IPS-20b (cell line): Measurements from ENCODE around the gene SLC24A1.

Experiments
- H3K27ac ChIP-seq: one replicate; pipeline ENCODE4 v1.5.1; 2013; ENCODE audit warnings: low read length
- H3K27me3 ChIP-seq: 2 replicates; pipeline ENCODE4 v1.6.1; 2013; ENCODE audit warnings: mild to moderate bottlenecking, low read length, inconsistent platforms; ENCODE audit not compliant: insufficient read depth
- H3K36me3 ChIP-seq: 2 replicates; pipeline ENCODE4 v1.6.1; 2013; ENCODE audit warnings: low read depth, mild to moderate bottlenecking, inconsistent platforms, low read length, moderate library complexity; ENCODE audit not compliant: insufficient read depth
- H3K4me1 ChIP-seq: 2 replicates; pipeline ENCODE4 v1.6.1; 2013; ENCODE audit warnings: mild to moderate bottlenecking, control low read depth, inconsistent platforms, low read length, moderate library complexity; ENCODE audit not compliant: insufficient read depth
- H3K4me3 ChIP-seq: 2 replicates; pipeline ENCODE4 v1.5.1; 2013; ENCODE audit warnings: mild to moderate bottlenecking, low read length, inconsistent platforms
- H3K9ac ChIP-seq: 2 replicates; pipeline ENCODE4 v1.6.1; 2013; ENCODE audit warnings: low read depth, mild to moderate bottlenecking, inconsistent platforms, low read length, moderate library complexity
- H3K9me3 ChIP-seq: 2 replicates; pipeline ENCODE4 v1.6.1; 2013; ENCODE audit warnings: mild to moderate bottlenecking, low read depth, low read length, inconsistent platforms; ENCODE audit not compliant: insufficient read depth

The SLC24A1 gene

DNA sequence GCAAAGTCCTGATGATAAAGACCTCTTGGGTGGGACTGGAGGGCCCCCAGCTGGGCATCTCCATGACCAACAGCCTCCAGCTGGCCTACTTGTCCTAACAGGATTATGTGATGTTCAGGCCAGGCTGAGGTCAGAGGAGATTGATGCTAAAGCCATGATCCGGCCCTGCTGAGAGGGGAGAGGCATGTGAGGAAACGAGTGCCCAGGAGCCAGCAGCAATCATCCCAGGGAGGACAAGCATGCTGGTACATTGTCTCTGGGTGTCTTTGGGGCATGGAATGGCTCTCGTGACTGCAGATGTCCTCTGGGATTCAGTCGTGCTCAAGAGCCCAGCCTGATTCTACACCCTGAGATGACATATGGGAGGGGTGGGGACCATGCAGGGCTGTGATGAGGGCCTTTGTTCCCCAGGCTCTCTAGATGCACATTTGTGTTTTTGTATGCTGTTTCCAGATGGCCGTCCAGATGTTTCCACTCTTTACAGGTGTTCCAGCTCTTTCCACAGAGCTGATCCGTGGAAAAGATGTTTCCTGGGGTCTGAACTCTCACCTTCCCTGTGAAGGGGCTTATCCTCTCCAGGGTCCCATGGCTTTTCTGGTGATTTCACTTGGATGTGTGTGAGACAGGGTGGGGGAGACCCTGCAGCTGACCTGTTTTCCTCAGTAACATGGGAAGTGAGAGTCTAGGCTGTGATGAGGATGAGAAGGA lies 20.2 kb downstream of the SLC24A1 start:
- Histone ChIP-seq H3K4me1 (peaks cover 4% of the 10 kb centered on the region; the same call in 1 of the 2 replicates), H3K9ac (no peak overlapping the region), H3K27me3 (no peaks in the 10 kb centered on the region), H3K27ac (no peak overlapping the region), H3K36me3 (no peaks in the 10 kb centered on the region), H3K4me3 (no peak overlapping the region), H3K9me3 (no peaks in the 10 kb centered on the region)

DNA sequence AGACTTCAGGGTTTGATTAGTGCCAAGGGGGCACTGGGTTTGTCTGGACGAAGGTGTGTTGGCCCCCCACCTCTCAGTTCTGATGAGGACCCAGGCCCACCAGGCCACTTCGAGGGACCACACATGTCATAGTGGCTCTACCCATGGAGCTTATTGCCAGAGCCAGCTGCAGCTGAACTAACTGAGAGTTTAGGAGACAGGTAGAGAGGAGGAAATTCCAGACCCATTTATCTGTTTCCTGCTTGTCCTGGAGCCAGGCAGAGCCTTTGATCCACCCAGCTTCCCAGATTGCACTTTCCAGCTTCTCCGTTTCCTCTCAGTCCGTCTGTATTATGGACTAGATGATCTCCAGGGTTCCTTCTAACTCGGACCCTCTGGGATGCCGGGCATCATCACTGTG lies 20.9 kb downstream of the SLC24A1 start:
- Histone ChIP-seq H3K9me3 (no peaks in the 10 kb centered on the region), H3K4me3 (no peak overlapping the region), H3K36me3 (no peaks in the 10 kb centered on the region), H3K27me3 (no peaks in the 10 kb centered on the region), H3K27ac (no peak overlapping the region), H3K4me1 (peaks cover 4% of the 10 kb centered on the region; the same call in 1 of the 2 replicates), H3K9ac (no peak overlapping the region)

DNA sequence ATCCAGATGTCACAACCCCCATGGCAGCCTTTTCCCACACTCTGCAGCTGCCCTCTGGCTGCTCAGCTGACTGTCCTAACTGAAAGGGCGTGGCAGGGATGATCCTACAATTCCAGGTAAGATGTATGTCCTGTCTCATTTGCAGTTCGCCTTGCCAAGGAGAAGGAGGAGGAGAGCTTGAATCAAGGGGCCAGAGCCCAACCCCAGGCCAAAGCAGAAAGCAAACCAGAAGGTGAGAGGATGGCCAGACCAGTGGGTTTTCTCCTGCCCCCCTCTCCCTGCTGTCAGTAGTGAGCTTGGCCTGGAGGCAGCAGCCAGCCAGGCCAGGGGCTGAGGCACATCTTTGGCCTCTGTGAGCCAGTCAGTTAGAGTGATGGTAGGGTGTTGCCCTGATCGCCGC lies 22.5 kb downstream of the SLC24A1 start:
- no peaks in the 10 kb centered on the region for H3K36me3 ChIP-seq
- H3K27ac ChIP-seq = no peak overlapping the region
- no peak overlapping the region for H3K9ac ChIP-seq
- H3K4me3 ChIP-seq = no peak overlapping the region
- H3K9me3 ChIP-seq = no peaks in the 10 kb centered on the region
- no peaks in the 10 kb centered on the region for H3K27me3 ChIP-seq
- H3K4me1 ChIP-seq = peaks cover 4% of the 10 kb centered on the region; the same call in 1 of the 2 replicates

DNA sequence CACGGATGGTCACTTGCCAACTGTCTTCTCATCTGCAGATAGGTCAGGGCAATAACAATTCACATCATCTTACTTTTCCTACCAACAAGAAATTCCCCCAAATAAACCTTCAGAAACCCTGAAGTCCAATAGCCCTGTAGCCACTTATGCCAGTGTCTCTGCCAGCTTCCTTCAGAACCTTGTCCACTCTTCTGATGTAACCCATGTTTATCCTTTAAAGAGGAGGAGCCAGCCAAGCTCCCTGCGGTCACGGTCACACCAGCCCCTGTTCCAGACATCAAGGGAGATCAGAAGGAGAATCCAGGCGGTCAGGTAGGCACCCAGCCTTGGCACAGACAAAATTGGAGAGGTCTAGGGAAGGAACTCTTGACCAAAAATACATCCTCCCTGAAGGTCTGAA lies 23.7 kb downstream of the SLC24A1 start:
- Histone ChIP-seq H3K9ac (no peak overlapping the region), H3K4me1 (peaks cover 4% of the 10 kb centered on the region; the same call in 1 of the 2 replicates), H3K27ac (no peak overlapping the region), H3K4me3 (no peak overlapping the region), H3K36me3 (no peaks in the 10 kb centered on the region), H3K27me3 (no peaks in the 10 kb centered on the region), H3K9me3 (no peaks in the 10 kb centered on the region)

DNA sequence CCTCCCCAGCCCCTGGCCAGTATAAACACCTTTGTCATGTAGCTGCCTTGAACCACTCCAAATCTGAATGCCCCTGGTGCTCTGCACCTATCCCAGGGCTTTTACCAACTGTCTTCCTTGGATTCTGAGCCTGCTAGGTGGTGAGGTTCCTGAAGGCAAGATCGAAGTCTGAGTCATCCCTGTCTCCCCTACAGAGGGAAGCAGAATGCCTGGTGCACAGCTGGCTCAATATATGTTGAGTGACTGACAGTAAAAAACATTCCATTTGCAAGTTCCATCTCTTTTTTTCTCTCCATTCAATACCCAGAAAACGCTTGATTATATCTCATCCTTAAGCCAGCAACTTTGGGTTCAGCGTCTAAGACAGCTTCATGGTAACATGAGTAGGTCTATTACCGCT lies 24.7 kb downstream of the SLC24A1 start:
- no peaks in the 10 kb centered on the region for H3K36me3 ChIP-seq
- H3K4me3 ChIP-seq = no peak overlapping the region
- no peak overlapping the region for H3K27ac ChIP-seq
- H3K27me3 ChIP-seq = no peaks in the 10 kb centered on the region
- peaks cover 4% of the 10 kb centered on the region; the same call in 1 of the 2 replicates for H3K4me1 ChIP-seq
- no peaks in the 10 kb centered on the region for H3K9me3 ChIP-seq
- H3K9ac ChIP-seq = no peak overlapping the region

DNA sequence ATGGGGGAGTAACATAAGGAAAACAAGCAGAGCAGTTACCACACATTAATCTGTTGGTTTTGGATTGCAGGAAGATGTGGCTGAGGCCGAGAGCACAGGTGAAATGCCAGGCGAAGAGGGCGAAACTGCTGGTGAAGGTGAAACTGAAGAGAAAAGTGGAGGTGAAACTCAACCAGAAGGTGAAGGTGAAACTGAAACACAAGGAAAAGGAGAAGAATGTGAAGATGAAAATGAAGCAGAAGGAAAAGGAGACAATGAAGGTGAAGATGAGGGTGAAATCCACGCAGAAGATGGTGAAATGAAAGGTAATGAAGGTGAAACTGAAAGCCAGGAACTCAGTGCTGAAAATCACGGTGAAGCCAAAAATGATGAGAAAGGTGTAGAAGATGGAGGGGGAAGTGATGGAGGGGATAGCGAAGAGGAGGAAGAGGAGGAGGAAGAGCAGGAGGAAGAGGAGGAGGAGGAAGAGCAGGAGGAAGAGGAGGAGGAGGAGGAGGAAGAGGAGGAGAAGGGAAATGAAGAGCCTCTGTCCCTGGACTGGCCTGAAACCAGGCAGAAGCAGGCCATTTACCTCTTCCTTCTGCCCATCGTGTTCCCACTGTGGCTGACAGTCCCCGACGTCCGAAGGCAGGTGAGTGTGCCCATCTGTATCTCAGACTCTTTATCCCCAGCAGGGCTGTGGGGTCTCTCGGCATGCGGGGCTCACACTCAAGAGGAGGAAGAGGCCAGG lies 28.7 kb downstream of the SLC24A1 start:
- peaks cover 4% of the 10 kb centered on the region; the same call in 1 of the 2 replicates for H3K4me1 ChIP-seq
- H3K27me3 ChIP-seq = no peaks in the 10 kb centered on the region
- no peaks in the 10 kb centered on the region for H3K9me3 ChIP-seq
- no peaks in the 10 kb centered on the region for H3K36me3 ChIP-seq
- no peak overlapping the region for H3K9ac ChIP-seq
- H3K27ac ChIP-seq = no peak overlapping the region
- H3K4me3 ChIP-seq = no peak overlapping the region

DNA sequence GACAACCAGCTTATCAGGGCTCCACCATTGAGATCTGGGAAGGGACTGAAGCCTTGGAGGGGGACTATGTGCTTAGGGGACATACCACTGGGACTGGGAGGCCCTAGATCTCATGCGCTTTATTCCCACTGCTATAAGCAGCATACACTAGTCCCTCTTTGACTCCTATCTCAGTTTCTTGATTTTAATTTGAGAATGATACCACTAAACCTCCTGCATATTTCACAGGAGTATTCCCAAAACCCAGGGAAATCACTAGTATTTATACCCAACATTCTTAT lies 29.2 kb downstream of the SLC24A1 start:
- no peak overlapping the region for H3K9ac ChIP-seq
- no peak overlapping the region for H3K4me3 ChIP-seq
- no peaks in the 10 kb centered on the region for H3K36me3 ChIP-seq
- H3K4me1 ChIP-seq = peaks cover 4% of the 10 kb centered on the region; the same call in 1 of the 2 replicates
- H3K9me3 ChIP-seq = no peaks in the 10 kb centered on the region
- H3K27me3 ChIP-seq = no peaks in the 10 kb centered on the region
- H3K27ac ChIP-seq = no peak overlapping the region

DNA sequence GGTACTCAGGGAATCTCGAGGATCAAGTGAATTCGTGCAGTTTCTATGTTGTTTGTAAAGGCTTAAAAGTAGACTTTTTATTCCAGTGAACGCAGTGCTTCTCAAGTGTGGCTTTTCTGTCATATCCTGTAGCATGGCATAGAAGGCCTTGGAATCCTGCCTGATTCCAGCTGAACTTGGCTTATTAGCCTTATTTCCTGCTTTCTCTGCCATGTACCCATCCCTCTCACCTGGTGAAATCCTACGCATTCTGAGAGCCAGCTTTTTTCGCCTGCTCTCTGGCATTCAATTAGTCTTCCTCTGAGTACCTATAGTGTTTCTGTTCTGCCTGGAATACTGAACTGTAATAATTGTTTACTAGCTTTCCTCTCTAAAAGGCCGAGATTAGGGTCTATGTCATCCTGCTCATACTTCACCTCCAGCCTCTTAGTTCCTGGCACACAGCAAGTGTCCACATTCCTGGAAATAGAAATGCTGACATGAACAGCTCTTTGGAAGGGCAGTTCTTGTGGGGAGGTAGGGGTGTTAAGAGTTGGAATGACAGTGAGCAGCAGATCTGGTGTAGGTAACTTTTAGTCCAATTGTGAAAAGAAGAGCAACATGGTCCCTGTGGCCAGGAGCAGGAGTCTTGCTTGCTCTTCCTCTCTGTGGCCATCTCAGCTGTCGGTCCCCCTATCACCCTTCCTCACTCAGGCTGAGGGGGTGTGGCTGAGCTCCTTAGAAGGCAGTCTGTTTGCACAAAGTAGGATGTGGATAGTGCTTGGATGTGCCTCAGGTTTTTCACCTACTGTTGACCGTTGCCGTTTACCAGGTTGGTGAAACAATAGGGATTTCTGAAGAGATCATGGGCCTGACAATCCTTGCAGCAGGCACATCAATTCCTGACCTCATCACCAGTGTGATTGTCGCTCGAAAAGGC lies 30.4 kb downstream of the SLC24A1 start:
- Histone ChIP-seq H3K36me3 (no peaks in the 10 kb centered on the region), H3K4me1 (no peaks in the 10 kb centered on the region), H3K9ac (no peak overlapping the region)

DNA sequence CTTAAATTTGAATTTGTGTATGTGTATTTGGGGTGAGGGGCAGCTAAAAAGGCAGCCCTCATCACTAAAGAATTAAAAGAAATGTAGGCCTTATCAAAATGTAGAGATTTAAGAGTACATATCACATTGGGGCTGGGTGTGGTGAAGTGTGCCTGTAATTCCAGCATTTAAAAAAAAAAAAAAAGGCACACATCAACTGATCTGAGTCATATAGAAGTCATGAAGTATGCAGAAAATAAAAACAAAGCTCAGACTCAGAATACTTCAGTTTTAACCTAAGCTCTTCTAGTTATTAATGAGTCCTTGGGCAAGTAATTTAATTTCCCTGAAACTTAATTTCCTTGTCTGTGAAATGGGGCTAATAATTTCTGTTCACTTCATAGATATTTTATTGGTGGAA lies 31.6 kb downstream of the SLC24A1 start:
- Histone ChIP-seq H3K9ac (no peak overlapping the region), H3K36me3 (no peaks in the 10 kb centered on the region), H3K27ac (no peak overlapping the region), H3K27me3 (no peaks in the 10 kb centered on the region), H3K4me1 (no peaks in the 10 kb centered on the region), H3K4me3 (no peak overlapping the region), H3K9me3 (no peaks in the 10 kb centered on the region)

More for the DNA sequence above, 30.4 kb downstream of the SLC24A1 start:
- Histone ChIP-seq H3K9me3 (no peaks in the 10 kb centered on the region), H3K27ac (no peak overlapping the region), H3K27me3 (no peaks in the 10 kb centered on the region), H3K4me3 (no peak overlapping the region)

DNA sequence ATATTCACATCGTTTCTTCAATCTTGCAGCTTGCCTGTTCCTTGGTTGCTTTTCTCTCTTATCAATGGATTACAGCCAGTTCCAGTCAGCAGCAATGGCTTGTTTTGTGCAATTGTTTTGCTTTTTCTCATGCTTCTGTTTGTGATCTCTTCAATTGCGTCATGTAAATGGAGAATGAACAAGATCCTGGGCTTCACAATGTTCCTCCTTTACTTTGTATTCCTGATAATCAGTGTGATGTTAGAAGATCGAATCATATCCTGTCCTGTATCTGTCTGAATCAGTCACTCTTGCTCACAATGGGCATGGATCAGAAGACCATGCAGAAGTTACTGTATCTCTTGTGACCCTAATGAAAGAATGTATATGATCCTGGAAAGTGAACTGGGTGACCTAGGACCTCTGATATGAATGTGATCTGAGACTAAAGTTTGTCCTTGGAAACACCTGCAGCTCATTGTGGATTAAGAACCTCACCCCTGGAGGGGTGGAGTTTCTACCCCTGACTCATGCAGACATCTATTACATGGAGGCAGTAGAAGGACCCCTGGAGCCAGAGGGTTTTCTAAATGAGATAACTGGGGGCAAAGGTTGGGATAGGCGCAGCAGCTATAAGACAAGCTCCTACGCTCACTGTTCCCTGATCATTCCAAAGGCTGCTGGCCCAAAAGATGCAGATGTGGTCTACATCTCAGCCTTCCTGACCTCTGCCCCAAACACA lies 32.2 kb downstream of the SLC24A1 start:
- Histone ChIP-seq H3K27ac (no peak overlapping the region), H3K4me1 (no peaks in the 10 kb centered on the region), H3K9ac (no peak overlapping the region), H3K36me3 (no peaks in the 10 kb centered on the region), H3K9me3 (no peaks in the 10 kb centered on the region), H3K4me3 (no peak overlapping the region), H3K27me3 (no peaks in the 10 kb centered on the region)

DNA sequence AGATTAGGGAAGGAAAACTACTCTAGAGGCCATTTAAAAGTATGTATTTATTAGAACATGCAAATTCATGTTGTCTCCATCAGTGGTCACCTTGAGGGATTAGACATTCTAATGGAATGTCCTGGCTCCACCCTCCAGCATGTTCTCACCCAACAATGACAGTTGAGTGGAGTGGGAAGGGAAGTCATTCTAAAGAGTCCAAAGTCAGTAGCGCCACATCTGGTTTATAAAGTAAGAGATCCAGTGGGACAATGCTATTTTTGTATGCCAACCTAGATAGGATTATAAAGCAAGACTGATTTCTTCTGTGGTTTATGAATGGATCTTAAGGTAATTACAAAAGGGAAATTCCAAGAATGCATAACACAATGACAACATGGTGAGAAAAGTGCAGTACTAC lies 33.3 kb downstream of the SLC24A1 start:
- Histone ChIP-seq H3K4me3 (no peak overlapping the region), H3K9me3 (no peaks in the 10 kb centered on the region), H3K27me3 (no peaks in the 10 kb centered on the region), H3K9ac (no peak overlapping the region), H3K27ac (no peak overlapping the region), H3K36me3 (no peaks in the 10 kb centered on the region), H3K4me1 (no peaks in the 10 kb centered on the region)
